T-cell (primary cell): ENCODE data around the gene C19orf33. TPM values are rescaled to one million over a fixed set of nuclear protein-coding genes. Genes with fewer than 3 reads are reported as not detected.
"Not testable (repeated sequence)": the region's sequence is repeated elsewhere in the genome, so short reads cannot be mapped to it uniquely, and the experiment has no call there.

Experiments used
- ATAC-seq, 4 experiments: fragments of 200-7000 bp in 3 of 4; fragments of 150-1000 bp in 1 of 4; cut with Tn5 transposase; replicated peaks in 1 of 4; 1 replicate in 3 of 4; 2 replicates in 1 of 4; pipeline ENCODE4 v1.10.0; 2021; ENCODE audit warnings: moderate library complexity in 3 of 4, mild to moderate bottlenecking in 2 of 4, moderate number of reproducible peaks in 1 of 4
- CTCF ChIA-PET, 2 donors: fragments of 300-600 bp; sonication (Branson Sonifier 250); formaldehyde crosslinking; loops; one replicate each; lab custom pipeline; 2022; ENCODE audit warnings: antibody characterized with exemption in 2 of 2; lab: Charles Lee
- POLR2A ChIA-PET, 2 donors: fragments of 300-600 bp; sonication (Branson Sonifier 250); formaldehyde crosslinking; loops; one replicate each; lab custom pipeline; 2022; ENCODE audit warnings: antibody characterized with exemption in 2 of 2; lab: Charles Lee
- DNase-seq, 35 experiments: peaks; one replicate each; pipeline versions ENCODE4 v3.0.0 to v3.0.0-alpha.2; 2013 to 2023
- H3K27ac ChIP-seq: one replicate; pipeline ENCODE4 v1.5.1; 2013; ENCODE audit warnings: low read length
- H3K27me3 ChIP-seq, 2 experiments: replicated peaks in 1 of 2; 1 replicate in 1 of 2; 2 replicates in 1 of 2; pipeline versions ENCODE4 v1.6.1 to v1.7.0; 2013; ENCODE audit warnings: low read length in 1 of 2, mixed read lengths in 1 of 2; ENCODE audit not compliant: control insufficient read depth in 2 of 2, insufficient read depth in 2 of 2; ENCODE audit errors: extremely low read depth in 1 of 2
- H3K36me3 ChIP-seq, 2 donors: 1 replicate in 1 of 2; 2 replicates in 1 of 2; pipeline versions ENCODE4 v1.6.1 to v1.7.0; 2013; ENCODE audit warnings: low read length in 1 of 2; ENCODE audit not compliant: control insufficient read depth in 2 of 2, insufficient read depth in 1 of 2; ENCODE audit errors: extremely low read depth in 1 of 2
- H3K4me1 ChIP-seq, 2 experiments: 1 replicate in 1 of 2; 2 replicates in 1 of 2; pipeline versions ENCODE4 v1.6.1 to v1.7.0; 2013; ENCODE audit warnings: low read length in 2 of 2, mixed read lengths in 1 of 2; ENCODE audit not compliant: insufficient read depth in 2 of 2, control insufficient read depth in 1 of 2; ENCODE audit errors: extremely low read depth in 1 of 2
- H3K4me3 ChIP-seq, 2 donors: 1 replicate in 1 of 2; 2 replicates in 1 of 2; pipeline versions ENCODE4 v1.5.1 to v1.7.0; 2013; ENCODE audit warnings: mild to moderate bottlenecking in 2 of 2, low read length in 1 of 2, moderate library complexity in 1 of 2; ENCODE audit not compliant: control insufficient read depth in 1 of 2; ENCODE audit errors: extremely low read depth in 1 of 2
- H3K9me3 ChIP-seq: 2 replicates; pipeline ENCODE4 v1.7.0; 2013
- H3K27ac Mint-ChIP-seq, 2 donors: one replicate each; pipeline ENCODE4 v1.8.0; 2020 to 2021; ENCODE audit warnings: mild to moderate bottlenecking in 2 of 2, mixed read lengths in 2 of 2
- H3K27me3 Mint-ChIP-seq, 2 donors: one replicate each; pipeline ENCODE4 v1.8.0; 2021 to 2022; ENCODE audit warnings: mixed read lengths in 2 of 2
- H3K36me3 Mint-ChIP-seq: one replicate; pipeline ENCODE4 v1.8.0; 2021; ENCODE audit warnings: mixed read lengths
- H3K4me1 Mint-ChIP-seq, 3 donors: one replicate each; pipeline ENCODE4 v1.8.0; 2020 to 2022; ENCODE audit warnings: mixed read lengths in 3 of 3, mild to moderate bottlenecking in 1 of 3
- H3K4me3 Mint-ChIP-seq, 3 donors: one replicate each; pipeline ENCODE4 v1.8.0; 2020 to 2022; ENCODE audit warnings: mild to moderate bottlenecking in 3 of 3, mixed read lengths in 3 of 3, moderate library complexity in 3 of 3
- H3K9me3 Mint-ChIP-seq, 3 donors: one replicate each; pipeline ENCODE4 v1.8.0; 2020 to 2022; ENCODE audit warnings: mixed read lengths in 3 of 3
- WGBS: methylation state at CpG from one replicate; pipeline ENCODE4 v1.1.5; 2013; ENCODE audit warnings: missing lambda C conversion rate; ENCODE audit not compliant: insufficient coverage; 5-methylcytosine and 5-hydroxymethylcytosine counted together
- total RNA-seq, 35 experiments: library from RNA in 6 of 35; stranded (reverse) in 6 of 35; fragments of 120-200 nt in 1 of 35; gene quantifications; one replicate each; pipeline versions ENCODE4 v1.2.1 to v1.2.4 and lab custom pipeline; 2013 to 2026

Gene C19orf33
- total RNA-seq, 5 donors from 2014 or later (not counting 1 experiment from before 2014, with no cell fraction given): 0.56 to 1.4 (median 1.3) TPM; not detected in 2

DNA sequence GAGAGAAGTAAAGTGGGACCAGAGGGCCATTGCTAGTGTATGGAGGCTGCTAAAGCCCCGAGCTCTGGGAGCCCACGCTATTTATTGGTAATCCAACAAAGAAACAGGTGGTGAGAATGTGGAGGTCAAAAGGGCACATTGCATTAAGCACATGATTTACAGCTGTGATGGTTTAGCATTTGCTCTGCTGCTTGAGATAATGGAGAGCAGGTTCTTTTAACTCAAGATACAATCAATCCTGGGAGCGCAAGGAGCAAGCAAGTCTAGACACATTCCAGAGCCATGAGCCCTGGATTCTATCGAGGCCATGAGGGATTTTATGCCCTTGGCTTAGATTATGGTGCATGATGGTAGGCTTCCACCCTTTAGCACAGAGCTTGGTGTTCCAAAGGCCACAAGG, 35.0 kb downstream of the C19orf33 start:
- H3K27ac Mint-ChIP-seq: not testable (repeated sequence)

DNA sequence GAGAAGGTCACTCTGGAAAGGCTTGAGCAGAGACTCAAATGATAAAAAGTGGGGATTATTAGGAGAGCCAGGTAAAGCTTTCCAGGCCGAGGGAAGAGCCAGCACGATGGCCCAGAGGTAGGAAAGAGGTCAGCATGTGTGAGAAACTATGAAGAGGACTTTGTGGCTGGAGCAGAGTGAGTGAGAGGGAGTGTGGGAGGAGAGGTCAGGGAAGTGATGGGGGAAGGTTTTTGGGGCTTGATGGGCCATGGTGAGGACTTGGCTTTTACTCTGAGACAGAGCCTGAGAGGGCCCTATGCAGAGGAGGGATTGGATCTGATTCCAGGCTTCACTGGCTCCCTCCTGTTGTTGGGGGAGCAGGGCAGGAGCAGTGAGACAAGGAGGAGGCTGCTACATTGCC, 36.9 kb downstream of the C19orf33 start:
- H3K27ac Mint-ChIP-seq: no peak overlapping the region

More for the DNA sequence above, 35.0 kb downstream of the C19orf33 start:
- H3K36me3 ChIP-seq, H3K9me3 Mint-ChIP-seq, H3K27me3 Mint-ChIP-seq, H3K27me3 ChIP-seq, H3K27ac ChIP-seq, DNase-seq, H3K36me3 Mint-ChIP-seq, ATAC-seq, H3K9me3 ChIP-seq, POLR2A ChIA-PET, H3K4me3 ChIP-seq: not testable (repeated sequence)
- H3K4me3 Mint-ChIP-seq: peak overlapping the region in 2 of 3 donors; percentile 19 to 41
- CTCF ChIA-PET: interaction anchor here in 1 of 2 donors (0.6 kb wide), 1 partner anchor 434 kb away, joined by 3 read pairs; no protein-coding TSS in a partner anchor
- WGBS: no CpG with 5 or more reads among the region's 4 CpGs
- peaks cover 13 to 17% (median 16%) of the 10 kb centered on the region in 3 donors for H3K4me1 Mint-ChIP-seq
- H3K4me1 ChIP-seq: peaks cover 4 to 19% of the 10 kb centered on the region in 2 experiments

DNA sequence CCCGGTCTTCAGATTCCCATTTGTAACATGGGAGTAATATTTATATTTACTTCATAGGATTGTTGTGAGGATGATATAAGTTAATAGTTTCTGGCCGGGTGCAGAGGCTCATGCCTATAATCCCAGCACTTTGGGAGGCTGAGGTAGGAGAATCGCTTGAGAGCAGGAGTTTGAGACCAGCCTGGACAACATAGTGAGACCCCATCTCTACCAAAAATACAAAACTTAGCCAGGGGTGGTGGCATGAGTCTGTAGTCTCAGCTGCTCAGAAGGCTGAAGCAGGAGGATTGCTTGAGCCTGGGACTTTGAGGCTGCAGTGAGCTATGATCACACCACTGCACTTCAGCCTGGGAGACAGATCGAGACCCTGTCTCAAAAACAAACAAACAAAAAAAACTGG, 42.8 kb downstream of the C19orf33 start:
- H3K27me3 ChIP-seq: no peaks in the 10 kb centered on the region
- Mint-ChIP-seq H3K27ac (no peak overlapping the region), H3K4me3 (no peak overlapping the region), H3K27me3 (no peaks in the 10 kb centered on the region), H3K36me3 (peaks cover 8% of the 10 kb centered on the region), H3K4me1 (peaks cover 0 to 5% (median 2%) of the 10 kb centered on the region in 3 donors), H3K9me3 (no peaks in the 10 kb centered on the region)
- no peak overlapping the region for H3K27ac ChIP-seq
- no peaks in the 10 kb centered on the region for H3K4me1 ChIP-seq
- no peaks in the 10 kb centered on the region for H3K9me3 ChIP-seq
- H3K4me3 ChIP-seq: no peak overlapping the region
- H3K36me3 ChIP-seq: no peaks in the 10 kb centered on the region
- ChIA-PET POLR2A (no interaction called here), CTCF (no interaction called here)
- 60% methylated on average over 1 of the region's 4 CpGs for WGBS
- DNase-seq (no peak), ATAC-seq (no peak)

More for the DNA sequence above, 36.9 kb downstream of the C19orf33 start:
- H3K9me3 ChIP-seq: no peaks in the 10 kb centered on the region
- H3K27me3 ChIP-seq: no peaks in the 10 kb centered on the region
- no peak for DNase-seq
- ChIA-PET POLR2A (no interaction called here), CTCF (no interaction called here)
- H3K4me3 ChIP-seq: no peak overlapping the region
- H3K36me3 ChIP-seq: peaks cover 0 to 3% of the 10 kb centered on the region in 2 donors
- peaks cover 4 to 13% of the 10 kb centered on the region in 2 experiments for H3K4me1 ChIP-seq
- WGBS: 93% methylated on average over 2 of the region's 2 CpGs
- H3K4me3 Mint-ChIP-seq: no peak overlapping the region
- no peaks in the 10 kb centered on the region for H3K9me3 Mint-ChIP-seq
- H3K27me3 Mint-ChIP-seq: no peaks in the 10 kb centered on the region
- ATAC-seq: no peak
- peaks cover 9% of the 10 kb centered on the region for H3K36me3 Mint-ChIP-seq
- peaks cover 13 to 18% (median 16%) of the 10 kb centered on the region in 3 donors for H3K4me1 Mint-ChIP-seq
- no peak overlapping the region for H3K27ac ChIP-seq

DNA sequence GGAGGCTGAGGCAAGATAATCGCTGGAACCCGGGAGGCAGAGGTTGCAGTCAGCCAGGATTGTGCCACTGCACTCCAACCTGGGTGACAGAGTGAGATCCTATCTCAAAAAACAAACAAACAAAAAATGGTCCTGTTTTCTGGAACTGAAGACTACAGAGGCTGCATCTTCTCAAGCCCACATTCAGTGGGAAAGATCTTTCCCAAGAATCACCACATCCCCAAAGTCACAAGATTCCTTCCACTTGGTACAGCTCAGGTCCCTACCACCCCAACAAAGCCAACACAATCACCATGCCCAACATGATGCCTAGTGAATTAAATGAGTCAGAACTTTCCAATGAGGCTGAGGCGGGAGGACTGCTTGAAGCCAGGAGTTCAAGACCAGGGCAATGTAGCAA, 46.8 kb downstream of the C19orf33 start:
- CTCF ChIA-PET: no interaction called here

DNA sequence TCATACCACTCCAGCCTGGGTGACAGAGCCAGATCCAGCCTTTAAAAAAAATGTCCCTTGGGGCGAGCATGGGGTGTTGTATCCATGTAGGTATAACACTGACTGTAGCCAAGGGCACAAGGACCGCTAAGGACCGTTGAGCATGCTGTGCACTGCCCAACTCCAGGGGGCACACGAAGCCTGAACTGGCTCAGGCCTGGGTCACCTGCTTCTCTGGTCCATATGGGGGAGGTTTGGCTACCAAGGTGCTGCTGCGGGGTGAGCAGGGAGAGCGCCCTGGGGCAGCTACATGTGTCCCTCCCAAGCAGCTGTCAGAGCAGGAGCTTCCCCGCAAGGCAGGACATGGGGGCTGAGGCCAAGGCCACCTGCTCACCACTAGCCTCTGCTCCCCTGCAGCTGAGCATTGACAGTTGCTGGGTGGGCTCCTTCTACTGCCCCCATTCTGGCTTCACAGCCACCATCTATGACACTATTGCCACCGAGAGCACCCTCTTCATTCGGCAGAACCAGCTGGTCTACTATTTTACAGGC, 47.9 kb downstream of the C19orf33 start:
- no peaks in the 10 kb centered on the region for H3K4me1 Mint-ChIP-seq

More for the DNA sequence above, 46.8 kb downstream of the C19orf33 start:
- no peak overlapping the region for H3K4me3 Mint-ChIP-seq
- H3K27me3 Mint-ChIP-seq: no peaks in the 10 kb centered on the region
- no peaks in the 10 kb centered on the region for H3K9me3 Mint-ChIP-seq
- Histone ChIP-seq H3K4me1 (no peaks in the 10 kb centered on the region), H3K27me3 (peaks cover 0 to 2% of the 10 kb centered on the region in 2 experiments), H3K36me3 (no peaks in the 10 kb centered on the region), H3K9me3 (no peaks in the 10 kb centered on the region), H3K4me3 (no peak overlapping the region), H3K27ac (no peak overlapping the region)
- 88% methylated on average over 2 of the region's 3 CpGs for WGBS
- peaks cover 6% of the 10 kb centered on the region for H3K36me3 Mint-ChIP-seq
- POLR2A ChIA-PET: no interaction called here
- no peak overlapping the region for H3K27ac Mint-ChIP-seq
- DNase-seq (no peak), ATAC-seq (no peak)
- H3K4me1 Mint-ChIP-seq: peaks cover 0 to 3% (median 0%) of the 10 kb centered on the region in 3 donors

DNA sequence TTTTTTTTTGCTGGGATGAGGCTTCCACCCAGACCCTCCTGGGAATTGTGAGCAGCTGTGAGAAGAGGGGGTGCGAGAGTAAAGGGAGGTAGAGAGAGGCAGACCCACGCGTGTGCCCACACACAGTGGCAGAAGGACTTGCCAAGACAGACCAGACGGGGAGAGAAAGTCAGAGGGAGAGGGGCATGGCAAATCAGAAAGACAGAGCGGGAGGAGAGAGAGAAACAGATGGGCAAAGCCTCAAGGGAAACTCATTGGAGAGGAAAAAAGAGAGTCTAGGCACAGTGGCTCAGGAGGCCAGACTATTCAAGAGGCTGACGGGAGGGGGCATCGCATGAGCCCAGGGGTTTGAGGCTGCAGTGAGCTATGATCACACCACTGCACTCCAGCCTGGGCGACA, 48.6 kb downstream of the C19orf33 start:
- no peaks in the 10 kb centered on the region for H3K9me3 ChIP-seq
- H3K4me1 Mint-ChIP-seq: no peaks in the 10 kb centered on the region
- H3K27ac ChIP-seq: no peak overlapping the region
- no peaks in the 10 kb centered on the region for H3K27me3 Mint-ChIP-seq
- no peak overlapping the region for H3K4me3 ChIP-seq
- no peaks in the 10 kb centered on the region for H3K36me3 Mint-ChIP-seq
- ATAC-seq: no peak
- CTCF ChIA-PET: no interaction called here
- WGBS: 96% methylated on average over 3 of the region's 8 CpGs
- POLR2A ChIA-PET: no interaction called here
- H3K4me1 ChIP-seq: no peaks in the 10 kb centered on the region
- no peaks in the 10 kb centered on the region for H3K36me3 ChIP-seq
- H3K4me3 Mint-ChIP-seq: no peak overlapping the region
- H3K9me3 Mint-ChIP-seq: no peaks in the 10 kb centered on the region
- DNase-seq: no peak
- no peak overlapping the region for H3K27ac Mint-ChIP-seq
- peaks cover 0 to 9% of the 10 kb centered on the region in 2 experiments for H3K27me3 ChIP-seq

More for the DNA sequence above, 47.9 kb downstream of the C19orf33 start:
- Mint-ChIP-seq H3K36me3 (no peaks in the 10 kb centered on the region), H3K4me3 (no peak overlapping the region), H3K27me3 (no peaks in the 10 kb centered on the region), H3K27ac (no peak overlapping the region), H3K9me3 (no peaks in the 10 kb centered on the region)
- DNase-seq: no peak
- ChIA-PET CTCF (no interaction called here), POLR2A (no interaction called here)
- Histone ChIP-seq H3K9me3 (no peaks in the 10 kb centered on the region), H3K4me3 (no peak overlapping the region), H3K4me1 (no peaks in the 10 kb centered on the region), H3K27me3 (peaks cover 0 to 8% of the 10 kb centered on the region in 2 experiments), H3K36me3 (no peaks in the 10 kb centered on the region), H3K27ac (no peak overlapping the region)
- 72% methylated on average over 7 of the region's 9 CpGs for WGBS
- ATAC-seq: no peak
